GM19023 (cell line): ENCODE data around the gene TOGARAM2.

Experiments used
- ATAC-seq: cut with Tn5 transposase; IDR thresholded peaks from one replicate; pipeline ENCODE4 v1.9.1; 2021; ENCODE audit warnings: mild to moderate bottlenecking, moderate library complexity; ENCODE audit not compliant: unreplicated experiment

The TOGARAM2 gene

DNA sequence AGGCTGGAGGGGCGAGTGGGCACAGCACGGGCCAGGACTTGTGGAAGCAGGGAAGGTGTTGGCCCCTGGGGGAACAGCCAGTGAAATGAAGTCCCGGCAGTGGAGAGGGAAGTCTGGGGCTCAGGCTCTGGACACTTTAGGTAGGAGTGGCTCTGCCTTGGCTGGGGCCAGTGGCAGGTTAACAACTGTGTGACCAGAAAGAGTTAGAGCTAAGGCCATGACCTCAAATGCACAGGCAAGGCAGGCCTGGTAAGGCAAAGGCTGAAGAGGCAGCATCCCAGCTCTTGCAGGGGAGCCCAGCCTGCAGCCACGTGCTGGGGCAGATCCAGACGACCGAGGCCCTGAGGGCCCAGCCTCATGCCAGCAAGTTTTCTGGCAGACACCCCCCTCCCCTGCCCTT, 71.7 kb downstream of the TOGARAM2 start:
- no peak for ATAC-seq

DNA sequence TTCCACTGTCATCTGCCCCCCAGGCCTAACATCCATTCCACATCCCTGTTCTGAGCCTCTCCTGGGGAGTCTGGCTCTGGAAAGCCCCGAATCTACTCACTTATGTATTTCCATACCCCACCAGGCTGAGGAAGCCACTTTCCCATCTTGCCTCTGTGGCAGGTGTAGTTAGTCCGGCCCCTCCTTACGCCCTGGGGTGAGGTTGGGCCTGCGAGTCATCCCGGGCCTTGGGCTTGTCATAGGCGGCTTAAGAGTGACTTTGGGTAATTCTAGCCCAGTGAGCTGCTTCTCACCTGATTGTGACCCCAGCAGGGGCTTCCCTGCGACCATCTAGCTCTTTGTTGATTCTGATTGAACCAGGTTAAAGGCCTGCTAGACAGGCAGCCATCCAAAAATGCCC, 72.1 kb downstream of the TOGARAM2 start:
- ATAC-seq = no peak

DNA sequence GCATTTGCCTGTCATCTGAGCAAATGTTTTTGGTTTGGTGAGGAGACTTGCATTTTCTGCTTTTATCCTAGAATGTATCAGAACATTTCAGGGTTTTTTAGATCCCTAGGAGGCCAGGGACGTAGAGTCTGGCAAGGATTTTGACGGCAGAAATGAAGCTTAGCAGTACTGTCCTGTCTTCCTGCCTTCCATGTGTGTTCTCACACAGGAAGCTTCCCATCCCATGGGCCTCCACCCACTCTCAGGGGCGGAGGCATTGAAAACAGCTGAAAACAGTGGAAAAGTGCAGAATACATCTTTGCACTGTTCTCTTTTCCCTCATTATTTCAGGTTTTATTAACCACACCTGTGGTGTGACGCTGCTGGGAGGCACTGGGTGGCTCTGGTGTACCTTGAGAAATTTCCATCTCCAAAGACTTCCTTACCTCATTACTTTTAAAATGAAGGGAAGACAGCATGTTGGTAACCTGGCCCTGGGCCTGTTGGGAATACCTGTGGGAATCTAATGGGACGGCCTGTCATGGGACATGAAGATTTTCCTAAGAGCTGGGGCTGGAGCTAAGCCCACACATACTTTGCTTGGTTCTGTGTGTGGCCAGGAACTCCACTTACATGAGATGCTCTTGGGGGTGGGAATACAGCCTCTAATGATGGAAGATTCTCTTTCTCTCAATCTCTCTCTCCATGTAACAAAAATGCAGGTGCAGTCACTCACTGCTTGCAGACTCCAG, 72.7 kb downstream of the TOGARAM2 start:
- no peak for ATAC-seq

DNA sequence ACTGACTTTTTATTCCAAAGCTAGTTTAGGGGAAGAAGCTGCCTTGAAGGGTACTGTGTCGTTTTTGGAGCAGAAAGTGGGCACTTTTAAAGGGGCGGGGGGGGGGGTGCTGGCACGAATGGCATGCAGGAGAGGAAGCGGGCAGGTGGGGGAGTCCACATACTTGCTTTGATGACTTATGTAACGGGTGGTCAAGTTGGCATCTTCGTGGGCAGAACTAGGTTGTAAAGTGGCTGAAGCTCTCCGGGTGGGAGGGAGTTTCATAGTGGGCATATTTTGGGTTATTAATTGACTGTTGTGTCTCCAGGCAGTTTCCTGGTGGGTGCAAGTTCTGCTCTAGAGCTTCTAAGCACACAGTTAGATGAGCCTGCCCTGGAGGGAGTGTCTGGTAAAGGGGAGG, 73.3 kb downstream of the TOGARAM2 start:
- no peak for ATAC-seq

DNA sequence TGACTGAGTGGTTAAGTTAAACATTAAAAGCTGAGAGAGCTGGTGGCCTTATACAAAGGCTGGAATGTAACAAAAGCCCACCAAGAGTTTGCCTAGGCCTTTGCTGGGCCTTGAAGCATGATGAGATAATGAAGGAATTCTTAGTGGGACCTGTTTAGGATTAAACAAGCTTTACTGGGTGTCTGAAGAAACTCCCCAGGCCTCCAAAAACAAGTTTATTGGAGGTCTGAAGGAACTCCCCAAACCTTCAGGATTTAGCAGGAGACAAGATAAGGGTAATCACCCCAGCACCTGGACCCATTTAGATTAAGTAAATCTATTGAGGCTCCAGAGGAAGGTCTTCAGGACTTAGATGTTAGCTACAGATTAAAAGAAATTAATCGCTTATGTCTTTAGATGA, 74.5 kb downstream of the TOGARAM2 start:
- ATAC-seq = no peak

- no peak for ATAC-seq
These were observed 75.4 kb downstream of the TOGARAM2 start for GRCh38 chr2:29056452-29056851.

GRCh38 chr2:29057006-29057405, 75.9 kb downstream of the TOGARAM2 start:
- ATAC-seq = no peak

- no peak for ATAC-seq
These were observed 78.5 kb downstream of the TOGARAM2 start for GRCh38 chr2:29059624-29060023.

GRCh38 chr2:29060441-29060840, 79.3 kb downstream of the TOGARAM2 start:
- ATAC-seq = no peak

- ATAC-seq = no peak
These were observed 80.1 kb downstream of the TOGARAM2 start for GRCh38 chr2:29061176-29061575.

DNA sequence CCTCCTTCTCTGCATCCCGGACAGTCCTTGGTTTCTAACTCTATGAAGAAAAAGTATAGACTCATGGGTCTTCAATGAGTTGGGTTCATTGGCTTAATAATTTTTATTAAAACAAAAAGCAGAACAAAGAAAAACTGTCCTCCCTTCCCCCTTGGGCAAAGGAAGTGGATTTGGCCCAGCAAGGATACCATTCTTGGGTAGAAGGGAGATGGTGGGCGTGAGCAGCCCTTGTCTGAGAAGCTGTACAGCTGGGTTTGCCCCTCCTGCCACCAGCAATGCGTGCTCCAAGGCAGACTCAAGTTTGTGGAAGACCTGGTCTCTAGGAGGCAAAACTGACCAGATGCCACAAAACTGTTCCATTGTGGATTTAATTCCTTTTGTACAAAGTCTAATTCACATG, 80.5 kb downstream of the TOGARAM2 start:
- ATAC-seq = no peak

- no peak for ATAC-seq
These were observed 81.3 kb downstream of the TOGARAM2 start for GRCh38 chr2:29062371-29062770.

- no peak for ATAC-seq
These were observed 82.0 kb downstream of the TOGARAM2 start for GRCh38 chr2:29063056-29063455.

GRCh38 chr2:29063646-29064345, 82.7 kb downstream of the TOGARAM2 start:
- no peak for ATAC-seq

DNA sequence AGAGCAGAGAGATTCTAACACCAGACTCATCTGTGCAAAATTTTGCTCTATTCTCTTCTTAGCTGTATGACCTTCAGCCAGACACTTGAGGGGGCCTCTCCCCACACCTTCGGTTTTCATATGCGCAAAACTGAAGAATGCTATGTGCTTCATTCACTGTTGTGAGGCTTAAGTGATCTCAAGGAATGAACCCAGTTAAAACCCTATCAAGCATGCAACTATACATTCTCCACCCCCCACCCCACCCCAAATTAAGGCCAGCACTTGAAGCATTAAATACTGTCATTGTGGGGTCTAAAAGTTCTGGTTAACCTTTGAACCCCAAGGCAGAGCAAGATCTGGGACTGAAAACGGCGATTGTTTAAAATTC, 83.2 kb downstream of the TOGARAM2 start:
- ATAC-seq = no peak

GRCh38 chr2:29064746-29065067, 83.6 kb downstream of the TOGARAM2 start:
- no peak for ATAC-seq

- no peak for ATAC-seq
These were observed 84.1 kb downstream of the TOGARAM2 start for GRCh38 chr2:29065068-29065811.

GRCh38 chr2:29066271-29066860, 85.3 kb downstream of the TOGARAM2 start:
- no peak for ATAC-seq

DNA sequence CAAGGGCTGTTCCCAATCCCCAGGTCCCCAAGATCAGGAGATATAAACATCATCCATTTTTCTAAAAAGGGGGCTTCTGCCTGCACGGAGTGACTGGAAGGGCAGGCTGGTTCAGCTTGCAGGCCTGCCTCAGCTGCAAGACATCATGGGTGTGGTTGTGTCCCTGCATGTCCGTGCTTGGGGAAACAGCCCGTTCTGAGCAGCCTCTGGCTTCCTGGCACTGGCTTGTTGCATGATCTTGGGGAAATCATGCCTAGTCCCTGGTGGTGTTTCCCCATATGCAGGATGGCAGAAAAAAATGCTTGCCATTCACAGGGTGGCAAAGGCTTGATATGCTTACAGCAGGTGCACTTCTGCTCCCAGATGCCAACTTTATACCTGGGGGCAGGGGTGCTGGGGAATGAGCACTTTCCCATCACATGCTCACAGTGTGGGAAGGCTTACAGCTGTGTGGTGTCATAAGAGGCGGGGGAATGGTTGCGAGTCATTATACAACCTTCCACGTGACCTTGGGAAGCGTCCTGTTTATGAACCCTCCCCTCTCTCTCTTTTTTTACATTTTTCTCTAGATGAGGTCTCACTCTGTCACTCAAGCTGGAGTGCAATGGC, 86.0 kb downstream of the TOGARAM2 start:
- no peak for ATAC-seq

- no peak for ATAC-seq
These were observed 87.4 kb downstream of the TOGARAM2 start for GRCh38 chr2:29068513-29068912.

DNA sequence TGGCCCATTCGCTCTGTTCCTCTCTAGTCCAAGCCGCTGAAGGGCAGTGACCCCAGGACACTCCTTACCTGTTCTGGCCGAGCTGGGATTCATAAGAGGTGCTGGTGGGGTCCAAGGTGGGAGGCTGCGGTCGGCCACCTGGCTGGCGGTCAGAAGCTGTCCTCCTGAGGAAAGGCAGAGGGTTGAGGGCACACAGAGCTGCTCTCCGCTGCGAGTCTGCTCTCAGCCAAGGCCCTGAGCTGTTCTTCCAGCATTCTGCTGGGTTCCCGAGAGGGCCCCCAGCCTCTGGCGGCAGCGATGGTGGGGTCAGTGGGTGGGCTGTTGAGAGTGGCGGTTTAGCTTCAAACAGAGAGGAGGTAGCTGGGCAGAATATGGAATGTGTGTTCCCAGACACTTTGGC, 89.4 kb downstream of the TOGARAM2 start:
- ATAC-seq = no peak
